Renal cortex interstitium (tissue), 11 donors: ENCODE data around the gene PIR. TPM values are rescaled to one million over a fixed set of nuclear protein-coding genes. Genes with fewer than 3 reads are reported as not detected.

ENCODE experiments used
- DNase-seq, 11 donors: peaks; one replicate each; pipeline ENCODE4 v3.0.0-alpha.2; 2013; ENCODE audit warnings: low read depth in 9 of 11, low spot score in 4 of 11; ENCODE audit errors: extremely low read depth in 1 of 11
- polyA plus RNA-seq, 3 donors: library from polyadenylated mRNA; unstranded; fragments of 120-200 nt; gene quantifications; one replicate each; pipeline ENCODE4 v1.2.1, GENCODE V29; 2013; ENCODE audit not compliant: insufficient read length in 3 of 3

PIR gene
- polyA plus RNA-seq, 3 donors = 3.9 to 5.7 (median 5.5) TPM

DNA sequence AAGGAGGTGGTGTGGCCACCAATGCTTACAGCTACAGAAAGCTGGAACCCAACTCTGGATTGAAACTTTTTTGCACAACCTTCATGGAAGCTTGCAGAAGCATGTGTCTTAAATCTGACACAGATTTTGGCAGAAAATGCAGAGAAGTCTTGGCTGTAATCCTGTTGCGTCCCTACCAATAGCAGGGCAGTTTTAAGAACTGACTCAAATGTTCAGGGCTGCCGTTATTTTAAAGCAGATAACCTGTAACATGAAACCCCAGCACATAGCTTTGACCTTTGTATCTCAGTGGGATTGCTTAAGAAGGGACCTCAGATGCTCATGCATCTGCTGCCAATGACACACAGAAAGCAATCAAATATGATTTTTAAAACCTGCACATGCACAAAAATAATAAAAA is 108.8 kb downstream of the PIR start, which contains the start of gene VEGFD:
VEGFD (minus strand) TSS at position 110 of the 400 bp plus-strand sequence. CDS start 467 bp downstream, outside the sequence.
- peak in 7 of 11 donors; percentile 3 to 26 (median 15) for DNase-seq

DNA sequence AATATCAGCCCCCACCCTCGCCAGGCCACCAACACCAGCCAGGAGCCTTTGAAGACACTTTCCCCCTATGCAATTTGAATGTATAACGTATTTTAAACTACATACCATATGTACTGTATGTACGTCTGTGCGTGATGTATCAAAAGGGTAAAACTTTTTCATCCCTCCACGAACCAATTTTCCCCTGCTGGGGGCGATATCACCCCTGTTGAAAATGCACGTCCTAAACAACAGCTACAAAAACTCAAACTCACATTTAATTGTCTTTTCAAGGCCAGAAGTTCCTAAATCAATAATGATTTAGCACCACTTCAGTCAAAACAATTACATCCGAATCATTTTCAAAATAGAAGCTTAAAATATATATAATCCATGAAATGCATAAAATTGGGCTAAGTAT is 110.3 kb downstream of the PIR start:
- DNase-seq = no peak

DNA sequence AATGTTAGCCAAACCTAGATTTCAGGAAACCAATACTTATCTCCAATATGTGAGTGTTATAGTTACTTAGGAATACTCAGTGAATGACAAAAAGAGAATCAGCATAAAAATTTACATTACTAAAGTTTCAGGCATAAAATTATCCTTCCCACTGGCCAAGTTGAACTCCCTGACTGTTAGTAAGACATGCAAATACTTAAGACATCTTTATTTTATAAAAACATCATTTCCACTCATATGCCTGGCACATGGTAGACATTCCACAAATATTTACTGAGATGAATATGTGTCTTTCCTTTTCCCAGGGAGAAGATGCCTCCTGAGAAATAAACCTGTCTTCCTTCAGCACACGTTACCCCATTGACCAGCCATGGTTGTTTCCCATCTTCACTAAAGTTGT is 116.2 kb downstream of the PIR start:
- no peak for DNase-seq

DNA sequence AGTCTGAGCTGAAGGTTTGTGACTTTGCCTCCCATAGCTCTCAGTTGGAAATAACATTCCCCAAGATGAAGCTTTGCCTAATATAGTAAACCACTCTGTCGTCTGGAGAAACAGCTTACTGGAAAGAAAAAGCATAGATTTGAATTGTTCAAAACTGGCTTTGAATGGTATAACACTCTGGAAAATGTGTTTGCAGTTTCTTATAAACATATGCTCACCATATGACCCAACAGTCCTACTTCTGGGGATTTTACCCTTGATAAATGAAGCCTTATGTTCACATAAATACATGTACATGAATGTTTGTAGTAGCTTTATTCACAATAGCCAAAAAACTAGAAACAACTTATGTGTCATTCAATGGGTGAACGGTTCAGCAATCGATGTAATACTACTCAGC is 119.2 kb downstream of the PIR start:
- DNase-seq = no peak

DNA sequence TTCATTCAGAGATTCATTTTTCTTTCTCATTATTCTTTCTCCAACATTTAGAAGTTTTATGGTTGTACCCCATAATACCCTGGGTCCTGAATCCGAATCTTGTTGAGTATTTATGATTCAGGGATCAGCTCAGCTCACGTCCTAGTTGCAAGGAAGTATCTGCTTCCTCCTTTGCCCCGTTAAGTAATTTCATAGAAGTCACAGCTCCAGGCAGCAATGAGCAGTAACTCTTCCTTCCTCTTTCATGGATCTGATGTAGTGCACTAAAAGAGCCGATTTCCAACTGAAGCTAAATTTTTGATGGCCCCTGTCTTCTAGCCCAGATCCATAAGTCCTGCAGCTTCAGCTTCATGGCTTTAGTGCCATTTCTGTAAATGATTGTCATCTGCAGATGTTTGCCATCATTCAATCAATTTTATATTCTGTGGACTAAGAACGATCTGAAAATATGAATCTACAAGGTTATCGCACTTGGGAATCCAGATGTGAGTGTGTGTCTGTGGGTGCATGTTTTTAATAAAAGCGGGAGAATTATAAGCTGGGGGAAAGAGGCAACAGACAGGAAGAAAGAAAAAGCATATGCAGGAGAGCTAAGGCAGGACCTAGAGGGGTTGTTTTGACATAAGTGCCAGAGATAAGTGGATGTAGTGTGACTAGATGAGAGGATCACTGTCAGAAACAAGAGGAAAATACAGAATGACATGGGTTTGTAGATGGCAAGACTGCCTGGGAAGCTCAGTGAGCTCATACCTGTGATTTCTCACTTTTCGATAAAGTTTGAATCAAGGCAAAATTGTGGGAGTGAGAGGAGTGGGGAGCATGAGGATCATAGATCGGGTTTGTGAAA is 126.4 kb downstream of the PIR start:
- DNase-seq = no peak

DNA sequence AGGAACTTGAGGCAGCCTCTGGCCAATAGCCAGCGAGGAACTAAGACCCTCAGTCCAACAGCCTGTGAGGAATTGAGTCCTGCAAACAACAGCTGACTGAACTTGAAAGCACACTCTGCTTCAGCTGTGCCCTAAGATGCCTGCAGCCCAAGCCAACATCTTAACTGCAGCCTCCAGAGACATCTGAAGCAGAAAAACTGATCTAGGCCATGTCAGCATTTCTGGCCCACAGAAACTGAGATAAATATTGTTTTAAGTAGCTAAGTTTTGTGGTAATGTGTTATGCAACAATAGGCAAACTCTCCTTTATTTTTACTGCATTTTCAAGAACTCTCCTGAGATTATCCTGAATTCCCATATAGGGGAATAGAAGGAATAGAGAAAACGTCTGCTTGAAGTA is 133.4 kb downstream of the PIR start:
- DNase-seq = no peak

DNA sequence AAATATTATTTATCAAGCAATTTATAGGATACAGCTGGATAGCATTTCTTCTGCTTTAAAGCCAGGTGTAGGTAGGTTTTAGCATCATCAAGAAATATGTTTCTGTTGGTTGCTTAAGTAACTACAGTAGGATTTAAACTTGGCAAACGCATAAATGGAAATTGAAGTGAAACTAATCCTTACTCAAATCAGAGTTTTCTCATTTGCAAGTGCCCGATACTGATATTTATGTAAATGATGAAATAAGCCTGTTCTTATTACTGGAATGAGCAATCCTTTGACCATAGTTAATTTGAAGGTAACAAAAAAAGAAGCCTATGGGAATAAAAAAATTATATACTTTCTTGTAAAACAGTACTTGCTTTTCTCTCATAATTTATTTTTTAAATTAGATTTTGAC is 134.6 kb downstream of the PIR start:
- DNase-seq = no peak

DNA sequence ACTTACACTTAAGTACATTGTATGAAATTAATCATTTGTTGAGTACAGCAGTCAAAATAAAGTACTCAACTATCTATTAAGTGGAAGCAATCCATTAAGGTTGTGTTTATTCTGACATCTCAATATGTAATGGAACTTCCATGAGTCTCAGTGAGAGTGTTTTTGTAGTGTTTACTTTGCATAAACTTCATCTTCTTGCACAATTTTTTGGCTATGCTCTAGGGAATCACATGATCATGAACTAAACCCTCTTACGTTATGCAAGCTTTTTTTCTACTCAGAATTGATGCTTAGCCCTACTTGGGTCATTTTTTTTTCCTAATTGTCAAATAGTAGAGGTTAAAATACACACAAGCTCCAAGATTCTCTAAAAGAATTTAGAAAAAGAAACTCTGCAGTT is 136.7 kb downstream of the PIR start:
- no peak for DNase-seq

DNA sequence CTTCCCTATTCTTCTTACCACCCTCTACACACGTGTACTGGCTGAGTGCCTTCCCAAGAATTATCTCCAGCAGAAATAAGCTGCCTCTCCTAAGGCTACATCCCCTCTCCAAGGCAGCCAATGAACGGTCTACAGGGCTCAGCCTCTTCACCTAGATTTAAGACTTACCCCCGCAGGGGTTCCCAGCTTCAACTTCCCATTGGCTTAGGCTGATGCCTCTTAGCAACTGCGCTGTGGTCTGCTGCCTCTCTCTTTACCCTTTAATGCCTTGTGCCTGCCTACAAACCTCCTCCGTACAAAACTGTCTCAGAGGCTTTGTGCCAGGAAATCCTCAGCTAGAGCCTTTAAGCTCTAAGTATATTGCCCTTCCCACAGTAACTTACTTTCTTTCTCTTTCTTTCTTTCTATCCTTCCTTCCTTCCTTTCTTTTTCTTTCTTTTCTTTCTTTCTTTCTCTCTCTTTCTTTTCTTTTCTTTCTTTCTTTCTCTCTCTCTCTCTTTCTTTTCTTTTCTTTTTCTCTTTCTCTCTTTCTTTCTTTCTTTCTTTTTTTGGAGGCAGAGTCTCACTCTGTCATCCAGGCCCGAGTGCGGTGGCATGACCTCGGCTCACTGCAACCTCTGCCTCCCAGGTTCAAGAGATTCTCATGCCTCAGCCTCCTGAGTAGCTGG is 142.7 kb downstream of the PIR start:
- DNase-seq = no peak

DNA sequence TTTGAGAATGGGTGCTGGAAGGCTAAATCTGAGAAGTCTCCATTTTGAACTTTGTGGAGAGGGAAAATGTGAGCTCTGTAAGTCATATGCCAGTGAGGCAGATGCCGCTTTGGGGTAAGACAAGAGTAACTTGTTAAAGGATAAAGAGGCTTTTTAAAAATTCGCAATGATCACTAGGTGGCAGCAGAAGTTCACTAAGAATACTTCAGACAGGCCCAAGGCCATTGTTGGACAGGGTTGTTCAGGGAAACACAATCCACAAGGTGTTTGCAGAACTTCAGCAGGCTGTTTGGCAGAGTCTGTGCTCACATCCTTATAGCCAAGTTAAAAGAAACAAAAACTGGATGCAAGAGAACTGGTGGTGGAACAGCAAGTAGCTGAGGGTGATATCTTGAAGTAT is 144.1 kb downstream of the PIR start:
- DNase-seq = peak in 9 of 11 donors; percentile 12 to 66 (median 41)

DNA sequence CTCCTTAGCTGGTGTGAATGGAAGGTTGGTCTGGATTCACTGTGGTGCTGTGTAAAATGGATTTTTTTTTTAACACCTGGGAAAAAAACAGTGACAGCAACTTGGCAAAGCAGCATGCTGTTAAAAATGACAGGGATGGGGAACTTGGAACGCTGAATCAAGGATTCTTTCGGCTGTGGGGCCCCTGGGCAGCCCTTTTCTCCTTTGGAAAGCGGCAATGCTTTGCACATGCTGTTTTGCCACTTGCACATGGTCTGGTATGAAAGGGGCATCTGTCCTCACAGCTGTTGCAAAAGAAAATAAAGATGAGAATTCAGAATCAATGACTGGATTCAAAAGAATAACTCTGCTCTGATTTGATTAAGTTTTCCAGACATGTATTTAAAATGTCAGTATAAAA is 147.2 kb downstream of the PIR start:
- DNase-seq = no peak

DNA sequence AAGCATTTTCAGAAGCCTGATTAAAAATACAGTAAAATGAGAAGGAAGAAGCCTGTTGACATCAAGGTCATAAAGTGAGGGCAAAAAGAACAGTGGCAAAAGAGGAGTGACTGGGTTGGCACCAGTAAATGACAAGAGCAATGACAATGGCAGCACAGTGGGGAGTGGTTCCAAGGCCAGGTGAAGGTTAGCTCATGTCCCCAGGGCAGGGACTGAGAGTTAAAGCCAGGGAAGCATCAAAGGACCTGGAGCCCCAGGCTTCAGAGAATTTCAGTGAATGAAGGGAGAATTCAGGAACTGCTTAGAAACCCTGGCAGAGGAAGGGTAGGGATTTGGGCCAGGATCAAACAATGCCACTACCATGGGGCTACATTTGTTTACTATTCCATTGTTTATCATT is 149.0 kb downstream of the PIR start:
- no peak for DNase-seq

DNA sequence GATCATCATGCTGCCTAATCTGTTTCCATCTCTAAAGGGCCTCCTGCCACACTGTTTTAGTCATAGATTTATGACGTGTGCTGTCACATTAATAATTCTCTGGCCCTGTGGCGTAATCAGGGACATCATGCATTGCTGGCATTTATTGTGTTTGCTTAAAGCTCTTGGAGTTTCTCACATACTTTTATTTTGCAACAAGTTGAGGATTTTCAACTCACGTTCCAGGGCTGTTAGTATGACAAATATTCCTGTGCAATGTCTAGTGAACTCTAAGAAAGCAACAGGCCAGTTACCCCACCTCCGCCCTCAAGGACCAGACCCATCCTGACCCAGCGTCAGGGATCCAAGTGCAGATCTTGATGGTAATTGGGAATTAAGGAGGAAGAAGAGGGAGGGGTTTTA is 150.1 kb downstream of the PIR start:
- no peak for DNase-seq

DNA sequence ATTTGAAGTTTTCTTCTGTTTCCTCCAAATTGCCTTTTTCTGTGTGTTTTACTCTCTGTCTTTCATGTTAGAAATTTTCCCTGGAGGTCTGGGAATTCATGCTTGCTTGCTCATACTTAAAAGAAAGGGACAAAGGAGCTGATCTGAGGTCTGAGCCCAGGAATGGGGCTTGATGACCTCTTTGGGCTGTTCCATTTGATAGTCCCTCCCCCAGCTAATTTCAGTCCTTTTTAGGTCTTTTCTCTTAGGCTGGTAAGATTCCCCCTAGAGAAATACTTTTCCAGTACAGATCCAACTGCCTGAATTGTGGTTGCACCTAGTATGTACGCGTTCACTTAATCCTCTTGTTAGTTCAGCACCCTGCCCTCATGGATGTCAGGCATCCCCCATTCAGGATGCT is 152.3 kb downstream of the PIR start:
- no peak for DNase-seq

DNA sequence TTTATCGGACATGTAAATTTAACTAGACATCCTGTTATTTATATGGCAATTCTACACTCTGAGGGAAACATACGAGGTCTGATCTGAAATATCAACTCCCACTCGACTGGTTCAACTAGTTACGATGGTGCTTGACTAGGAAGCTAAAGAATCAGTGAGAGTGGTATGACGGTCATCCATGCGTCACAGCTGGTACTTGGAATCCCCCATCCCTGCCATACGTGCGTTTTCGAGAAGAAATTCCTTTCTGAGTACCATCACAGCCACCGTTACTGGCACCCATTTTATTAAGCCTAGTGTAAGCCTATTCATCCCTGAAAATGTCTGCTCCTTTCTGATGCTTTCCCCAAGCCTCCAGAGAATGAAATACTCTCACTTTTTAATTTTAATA is 157.1 kb downstream of the PIR start:
- peak in 9 of 11 donors; percentile 12 to 52 (median 35) for DNase-seq

DNA sequence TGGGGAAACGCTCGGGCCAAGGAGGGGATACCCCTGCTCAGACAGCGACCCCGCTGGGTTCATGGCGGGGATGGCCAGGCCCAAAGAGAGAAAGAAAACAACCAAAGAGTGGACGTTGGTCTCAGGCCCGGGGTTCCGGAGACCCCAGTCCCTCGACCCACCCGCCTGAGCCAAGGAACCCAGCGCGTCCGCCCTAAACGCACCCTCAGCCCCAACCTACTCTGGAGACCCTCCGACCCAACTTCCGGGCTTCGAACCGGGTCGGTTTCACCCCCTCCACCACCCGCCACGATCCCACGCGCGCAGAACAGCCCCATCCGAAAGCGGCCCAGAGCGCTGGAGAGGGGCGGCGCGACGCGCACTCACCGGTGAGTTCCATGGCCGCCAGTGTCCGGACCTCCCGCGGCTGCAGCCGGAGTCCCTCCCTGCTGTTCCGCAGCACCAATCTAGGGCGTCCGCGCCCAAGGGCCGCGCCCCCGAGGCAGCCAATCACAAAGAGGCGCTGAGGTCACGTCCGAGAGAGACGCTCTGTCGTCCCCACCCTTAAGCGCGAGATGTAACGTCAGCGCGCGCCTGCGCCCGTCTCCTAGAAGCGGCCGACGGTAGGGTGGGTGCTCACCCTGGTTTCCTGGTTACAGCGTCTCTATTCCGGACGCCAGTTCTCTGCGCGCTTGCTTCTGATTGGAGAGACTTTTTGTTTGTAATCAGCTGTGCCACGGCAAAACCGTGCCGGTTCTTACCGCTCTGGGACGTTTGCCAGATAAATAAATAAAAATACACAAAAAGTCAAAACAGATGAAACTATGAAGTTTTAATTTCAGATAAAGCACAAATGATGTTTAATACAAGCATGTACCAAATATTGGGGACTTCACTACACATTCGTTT is 157.8 kb downstream of the PIR start, which contains the start of gene PIGA:
PIGA (minus strand) TSS at position 389 of the 888 bp plus-strand sequence. CDS start 3,593 bp downstream, outside the sequence.
- DNase-seq = peak; percentile 75 to 95 (median 89)
